Ureter (tissue), 1 donor: ENCODE measurements around the gene ARFIP2. TPM values are rescaled to one million over a fixed set of nuclear protein-coding genes. Genes with fewer than 3 reads are reported as not detected.

Experiments
- DNase-seq: peaks from one replicate; pipeline ENCODE4 v3.0.0-alpha.2; 2020; ENCODE audit warnings: low spot score
- total RNA-seq: library from RNA; stranded (reverse); gene quantifications from one replicate; pipeline ENCODE4 v1.2.4, GENCODE V29; 2023
- donor health status: DM: yes; HTN: yes; CAD: no.

The ARFIP2 gene
- total RNA-seq, 1 donor from 2014 or later, result 49.3 TPM

- DNase-seq, result no peak
Observed at GRCh38 chr11:6482441-6482840, 1.3 kb upstream of the ARFIP2 start.

GRCh38 chr11:6481924-6482275 is 769 bp upstream of the ARFIP2 start:
- DNase-seq, result no peak

GRCh38 chr11:6480299-6480914 is 724 bp downstream of the ARFIP2 start:
- no peak for DNase-seq

- no peak for DNase-seq
Observed at GRCh38 chr11:6476571-6476970, 4.6 kb downstream of the ARFIP2 start.

- DNase-seq, result no peak
Observed at GRCh38 chr11:6475936-6476335, 5.2 kb downstream of the ARFIP2 start.

- DNase-seq, result no peak
Observed at GRCh38 chr11:6474806-6475500, 6.2 kb downstream of the ARFIP2 start.

GRCh38 chr11:6474413-6474792 is 6.7 kb downstream of the ARFIP2 start:
- no peak for DNase-seq

GRCh38 chr11:6473451-6474412 is 7.4 kb downstream of the ARFIP2 start, which contains the start of gene TRIM3:
Gene TRIM3, minus strand, starts transcription at chr11:6473941. Its CDS starts 8,246 bp downstream, at chr11:6465695.
- peak; percentile 94 for DNase-seq

GRCh38 chr11:6472934-6473333 is 8.2 kb downstream of the ARFIP2 start:
- DNase-seq, result no peak

GRCh38 chr11:6469599-6469998 is 11.5 kb downstream of the ARFIP2 start:
- DNase-seq, result no peak

- peak; percentile 92 for DNase-seq
Observed at GRCh38 chr11:6468712-6469495, 12.2 kb downstream of the ARFIP2 start.

GRCh38 chr11:6459099-6459450 is 22.1 kb downstream of the ARFIP2 start:
- no peak for DNase-seq

GRCh38 chr11:6458352-6459098 is 22.6 kb downstream of the ARFIP2 start:
- no peak for DNase-seq

GRCh38 chr11:6457581-6458320 is 23.4 kb downstream of the ARFIP2 start:
- no peak for DNase-seq

- no peak for DNase-seq
Observed at GRCh38 chr11:6456361-6457073, 24.6 kb downstream of the ARFIP2 start.

GRCh38 chr11:6455070-6455469 is 26.1 kb downstream of the ARFIP2 start:
- DNase-seq, result no peak

- DNase-seq, result no peak
Observed at GRCh38 chr11:6453152-6453551, 28.0 kb downstream of the ARFIP2 start.

- DNase-seq, result no peak
Observed at GRCh38 chr11:6452219-6452618, 28.9 kb downstream of the ARFIP2 start.

GRCh38 chr11:6448574-6448973 is 32.6 kb downstream of the ARFIP2 start:
- DNase-seq, result no peak
